Dermis microvascular lymphatic vessel endothelial cell (primary cell): ENCODE measurements around the gene VPS50. TPM values are rescaled to one million over a fixed set of nuclear protein-coding genes. Genes with fewer than 3 reads are reported as not detected.

Experiments
- DNase-seq, 2 donors: peaks; one replicate each; pipeline versions ENCODE4 v3.0.0 to v3.0.0-alpha.2; 2010; ENCODE audit warnings: low read depth in 2 of 2
- total RNA-seq: library from RNA; depleted of rRNA; stranded (reverse); fragments of >200 nt; gene quantifications from 2 replicates; pipeline ENCODE4 v1.2.1, GENCODE V29; 2014

The VPS50 gene
- total RNA-seq, 1 donor from 2014 or later: 27.1 TPM

- DNase-seq: no peak
These were observed 170.8 kb downstream of the VPS50 start for GRCh38 chr7:93402944-93403343.

DNA sequence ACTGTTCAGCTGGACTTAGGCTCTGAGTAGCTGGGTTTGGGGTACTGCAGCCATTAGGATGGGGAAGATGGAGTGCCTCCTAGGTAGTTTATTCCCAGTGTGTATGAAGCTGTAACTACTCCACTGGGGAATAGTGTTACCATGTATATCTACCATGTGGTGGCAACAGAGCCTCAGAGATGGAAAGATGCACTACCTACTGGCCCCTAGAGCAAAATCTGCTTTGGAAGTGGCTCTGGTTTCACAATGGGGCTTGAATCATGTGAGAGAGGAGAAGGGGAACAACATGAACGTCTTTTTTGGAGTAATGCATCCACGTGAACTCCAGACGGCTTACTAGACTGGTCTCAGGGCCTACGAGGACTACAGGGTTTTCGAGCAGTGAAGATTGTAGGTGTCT lies 175.1 kb downstream of the VPS50 start:
- no peak for DNase-seq

- no peak for DNase-seq
These were observed 177.2 kb downstream of the VPS50 start for GRCh38 chr7:93409324-93409723.

Other genes with a start within 250 kb of the VPS50 start
- 10.3 and 11.3 TPM in 2 replicates for gene SAMD9, start 114.4 kb upstream of the VPS50 start, total RNA-seq
- gene SAMD9L, start 84.0 kb upstream of the VPS50 start, total RNA-seq: 8.0 and 9.1 TPM in 2 replicates
- under 0.01 TPM in 1 of 2 replicates, not detected in the other for gene HEPACAM2, start 5.9 kb upstream of the VPS50 start, total RNA-seq